GM11168 (cell line): ENCODE results near the gene ENDOD1.
"Not testable (repeated sequence)": the region's sequence is repeated elsewhere in the genome, so short reads cannot be mapped to it uniquely, and the experiment has no call there.

Experiments
- in situ Hi-C: fragments of 300-500 bp; cut with MboI; formaldehyde crosslinking; loops from one replicate; pipeline ENCODE4 v1.12.0; 2022; ENCODE audit warnings: low sequenced_read_pairs; ENCODE audit not compliant: unreplicated experiment

ENDOD1 gene

GRCh38 chr11:95089620-95090542, at the start of gene ENDOD1:
Gene ENDOD1, plus strand, starts transcription at chr11:95089846. Its CDS starts 82 bp downstream, at chr11:95089928.
- in situ Hi-C loops: loop anchor here (25.0 kb wide), 1 partner anchor 603 kb away; the partner anchor contains the start of genes ANKRD49 and MRE11

GRCh38 chr11:95042239-95042638, 47.4 kb upstream of the ENDOD1 start:
- in situ Hi-C loops: no loop called here

GRCh38 chr11:95042906-95043305, 46.7 kb upstream of the ENDOD1 start:
- in situ Hi-C loops: no loop called here

- in situ Hi-C loops: no loop called here
These were observed 45.6 kb upstream of the ENDOD1 start for GRCh38 chr11:95044010-95044409.

- in situ Hi-C loops: no loop called here
These were observed 43.8 kb upstream of the ENDOD1 start for GRCh38 chr11:95045812-95046211.

- in situ Hi-C loops: not testable (repeated sequence)
These were observed 40.5 kb upstream of the ENDOD1 start, which contains the start of gene KDM4F for GRCh38 chr11:95049122-95049521. Gene KDM4F, plus strand, starts transcription at chr11:95049422.

- in situ Hi-C loops: no loop called here
These were observed 38.9 kb upstream of the ENDOD1 start for GRCh38 chr11:95050595-95051202.

- in situ Hi-C loops: no loop called here
These were observed 35.3 kb upstream of the ENDOD1 start for GRCh38 chr11:95054356-95054755.

GRCh38 chr11:95055283-95055897, 34.3 kb upstream of the ENDOD1 start:
- in situ Hi-C loops: no loop called here

GRCh38 chr11:95057959-95058358, 31.7 kb upstream of the ENDOD1 start:
- in situ Hi-C loops: no loop called here

- in situ Hi-C loops: no loop called here
These were observed 31.0 kb upstream of the ENDOD1 start for GRCh38 chr11:95058621-95059020.

GRCh38 chr11:95059046-95059445, 30.6 kb upstream of the ENDOD1 start:
- in situ Hi-C loops: no loop called here

GRCh38 chr11:95065336-95065735, 24.3 kb upstream of the ENDOD1 start:
- in situ Hi-C loops: no loop called here

GRCh38 chr11:95066716-95067038, 23.0 kb upstream of the ENDOD1 start, which contains the start of gene SRSF8:
Gene SRSF8, plus strand, starts transcription at chr11:95066919. Its CDS starts 308 bp downstream, at chr11:95067227.
- in situ Hi-C loops: no loop called here

- in situ Hi-C loops: no loop called here
These were observed 22.4 kb upstream of the ENDOD1 start for GRCh38 chr11:95067039-95067840.

GRCh38 chr11:95067841-95068219, 21.8 kb upstream of the ENDOD1 start:
- in situ Hi-C loops: no loop called here

- in situ Hi-C loops: no loop called here
These were observed 21.1 kb upstream of the ENDOD1 start for GRCh38 chr11:95068549-95068948.

GRCh38 chr11:95070471-95070870, 19.2 kb upstream of the ENDOD1 start:
- in situ Hi-C loops: no loop called here

- in situ Hi-C loops: no loop called here
These were observed 16.7 kb upstream of the ENDOD1 start for GRCh38 chr11:95072948-95073347.
